ENCODE measurements around the gene SHANK2. TPM values are rescaled to one million over a fixed set of nuclear protein-coding genes. Genes with fewer than 3 reads are reported as not detected.

Gene SHANK2
- total and polyA plus RNA-seq, 2 of the 4 experiments (the other 2 are of a cell fraction), result 1.6 to 2.2 TPM

DNA sequence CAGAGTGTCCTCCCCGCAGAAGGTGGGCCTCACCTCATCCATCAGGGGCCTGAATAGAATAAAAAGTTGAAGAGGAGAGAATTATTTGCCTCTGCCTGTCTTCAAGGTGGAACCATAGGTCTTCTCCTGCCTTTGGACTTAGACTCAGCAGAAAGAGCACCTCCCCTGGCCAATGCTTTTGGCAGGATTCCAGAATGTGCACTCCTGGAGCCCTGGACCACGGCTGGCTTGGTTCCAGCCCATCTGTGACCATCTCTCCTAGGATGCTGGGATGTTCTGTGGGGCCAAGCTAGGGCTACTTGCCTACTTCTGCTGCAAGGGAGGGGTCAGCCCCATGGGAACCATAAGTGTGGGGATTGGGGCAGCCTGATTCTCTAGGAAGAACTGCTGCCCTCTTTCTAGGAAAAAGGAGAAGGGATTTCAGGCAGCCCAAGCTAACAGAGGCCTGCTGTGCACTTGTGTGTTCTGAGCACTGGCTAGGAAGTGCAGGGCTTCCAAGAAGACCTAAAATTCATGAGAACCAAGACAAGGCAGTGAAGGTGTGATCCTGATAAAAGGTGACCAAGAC, 32.2 kb upstream of the SHANK2 start:
- ChIA-PET CTCF (interaction anchor here (0.6 kb wide), 1 partner anchor 31 kb away, joined by 3 read pairs; no protein-coding TSS in a partner anchor), POLR2A (ENCODE audit: unreplicated experiment) (no interaction called here)
- Histone ChIP-seq H3K9ac (ENCODE audit: low read depth, low read length) (no peak overlapping the region), H3K36me3 (ENCODE audit: control insufficient read depth, insufficient read depth, low read length) (no peaks in the 10 kb centered on the region), H3K27ac (ENCODE audit: insufficient read depth, low read length) (no peak overlapping the region), H3K9me3 (ENCODE audit: control insufficient read depth, insufficient read depth, low read length) (peaks cover under 1% of the 10 kb centered on the region; the same call in 1 of the 2 replicates), H3K14ac (replicated peaks; ENCODE audit: low read depth, low read length) (no peak overlapping the region), H2AK5ac (ENCODE audit: low read depth, low read length) (peak overlapping the region; percentile 35; the same call in 1 of the 2 replicates), H3K4me2 (ENCODE audit: low read depth, low read length) (no peak overlapping the region), H3K4me1 (ENCODE audit: control insufficient read depth, insufficient read depth, low read length) (peaks cover 5% of the 10 kb centered on the region), H4K91ac (ENCODE audit: insufficient read depth, low read depth, low read length) (no peak overlapping the region), H2BK120ac (ENCODE audit: low read depth, low read length) (no peak overlapping the region), H2AK9ac (replicated peaks; ENCODE audit: low read depth, low read length, poor library complexity) (peak overlapping the region; percentile 29), H3K18ac (ENCODE audit: low read depth, low read length) (no peak overlapping the region), H4K20me1 (ENCODE audit: insufficient read depth, low read length) (peaks cover 9% of the 10 kb centered on the region; the same call in 1 of the 2 replicates), H2BK15ac (ENCODE audit: low read depth, low read length) (no peak overlapping the region; the same call in 2 of the 3 replicates), H4K5ac (ENCODE audit: low read depth, low read length) (no peak overlapping the region; the same call in 1 of the 2 replicates), H3K79me1 (ENCODE audit: low read depth in 1 of 2, low read length in 2 of 2) (no peaks in the 10 kb centered on the region), H2BK5ac (ENCODE audit: low read depth, low read length, poor library complexity, severe bottlenecking) (no peak overlapping the region), H4K8ac (ENCODE audit: low read depth in 2 of 2, low read length in 2 of 2) (no peak overlapping the region), H3K9me1 (ENCODE audit: insufficient read depth, low read length) (peaks cover 3% of the 10 kb centered on the region; the same call in 1 of the 2 replicates), H3K4me3 (ENCODE audit: insufficient read depth, low read depth, low read length) (no peak overlapping the region), H3K23ac (ENCODE audit: low read depth, low read length) (no peak overlapping the region), H3K4ac (ENCODE audit: low read depth, low read length) (no peak overlapping the region), H3K56ac (ENCODE audit: extremely low read depth, insufficient read depth, low read length) (no peak overlapping the region), H2AFZ (replicated peaks; ENCODE audit: low read length, poor library complexity) (no peak overlapping the region), H3K27me3 (ENCODE audit: control insufficient read depth, insufficient read depth, low read length) (peaks cover 8% of the 10 kb centered on the region), H2BK20ac (ENCODE audit: low read depth, low read length) (no peak overlapping the region)
- ATAC-seq (ENCODE audit: low read depth), result no peak
- DNase-seq, result no peak
- BruUV-seq (replicated peaks), result no TSS peak
- in situ Hi-C loops (cut with MboI; ENCODE audit: low sequenced_read_pairs), result no loop called here
- intact Hi-C loops (cut with micrococcal nuclease), result loop anchor here (5.0 kb wide), 1 partner anchor 53 kb away; no protein-coding TSS in a partner anchor
- dilution Hi-C loops (cut with HindIII; ENCODE audit: low sequenced_read_pairs, unreplicated experiment), result no loop called here
- WGBS, 2 experiments (ENCODE audit: extremely low coverage in 2 of 2, insufficient read length in 1 of 2), result no CpG with 5 or more reads among the region's 2 CpGs
- no peak for TF ChIP-seq NFE2L2 (IDR thresholded peaks at IDR 0.05; ENCODE audit: low read depth, low read length)
- no peak for TF ChIP-seq RAD21 (IDR thresholded peaks at IDR 0.05; ENCODE audit: low read length)
- TF ChIP-seq POLR2A (IDR thresholded peaks at IDR 0.05; ENCODE audit: low read depth, low read length), result no peak
- TF ChIP-seq, protein P1, sequence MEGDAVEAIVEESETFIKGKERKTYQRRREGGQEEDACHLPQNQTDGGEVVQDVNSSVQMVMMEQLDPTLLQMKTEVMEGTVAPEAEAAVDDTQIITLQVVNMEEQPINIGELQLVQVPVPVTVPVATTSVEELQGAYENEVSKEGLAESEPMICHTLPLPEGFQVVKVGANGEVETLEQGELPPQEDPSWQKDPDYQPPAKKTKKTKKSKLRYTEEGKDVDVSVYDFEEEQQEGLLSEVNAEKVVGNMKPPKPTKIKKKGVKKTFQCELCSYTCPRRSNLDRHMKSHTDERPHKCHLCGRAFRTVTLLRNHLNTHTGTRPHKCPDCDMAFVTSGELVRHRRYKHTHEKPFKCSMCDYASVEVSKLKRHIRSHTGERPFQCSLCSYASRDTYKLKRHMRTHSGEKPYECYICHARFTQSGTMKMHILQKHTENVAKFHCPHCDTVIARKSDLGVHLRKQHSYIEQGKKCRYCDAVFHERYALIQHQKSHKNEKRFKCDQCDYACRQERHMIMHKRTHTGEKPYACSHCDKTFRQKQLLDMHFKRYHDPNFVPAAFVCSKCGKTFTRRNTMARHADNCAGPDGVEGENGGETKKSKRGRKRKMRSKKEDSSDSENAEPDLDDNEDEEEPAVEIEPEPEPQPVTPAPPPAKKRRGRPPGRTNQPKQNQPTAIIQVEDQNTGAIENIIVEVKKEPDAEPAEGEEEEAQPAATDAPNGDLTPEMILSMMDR (conservative IDR thresholded peaks at IDR 0.05; ENCODE audit: low read depth, low read length), result no peak
- no peak for TF ChIP-seq ELK1 (IDR thresholded peaks at IDR 0.05; ENCODE audit: borderline replicate concordance, low read depth, low read length)
